Brain microvascular endothelial cell (primary cell): Measurements from ENCODE around the gene GPR146.

ENCODE experiments used
- DNase-seq: peaks from one replicate; pipeline ENCODE4 v3.0.0-alpha.2; 2020
- H3K27ac ChIP-seq: fragments of 250-450 bp; sonication (Bioruptor Pico); 2 replicates; pipeline ENCODE4 v1.5.1; 2020; ENCODE audit warnings: mild to moderate bottlenecking, moderate library complexity
- H3K27me3 ChIP-seq: fragments of 250-450 bp; sonication (Bioruptor Pico); replicated peaks from 2 replicates; pipeline ENCODE4 v1.5.1; 2020; ENCODE audit warnings: mild to moderate bottlenecking
- H3K36me3 ChIP-seq: fragments of 250-450 bp; sonication (Bioruptor Pico); replicated peaks from 2 replicates; pipeline ENCODE4 v1.5.1; 2020; ENCODE audit warnings: mild to moderate bottlenecking
- H3K4me3 ChIP-seq: 2 replicates; pipeline ENCODE4 v1.5.1; 2011; ENCODE audit warnings: low read depth, mild to moderate bottlenecking, control low read depth, low read length, moderate library complexity
- in situ Hi-C: cut with HindIII; loops from 2 replicates; pipeline ENCODE4 v1.10.0; 2017; ENCODE audit warnings: low sequenced_read_pairs, low pct_ligation_motif_present
- TF ChIP-seq, protein P1 (sequence below): IDR thresholded peaks from 2 replicates; pipeline ENCODE4 v1.5.1; 2011; ENCODE audit warnings: low read depth, mild to moderate bottlenecking, moderate library complexity, low read length, control low read depth, inconsistent platforms; ENCODE audit errors: missing control alignments

The GPR146 gene

DNA sequence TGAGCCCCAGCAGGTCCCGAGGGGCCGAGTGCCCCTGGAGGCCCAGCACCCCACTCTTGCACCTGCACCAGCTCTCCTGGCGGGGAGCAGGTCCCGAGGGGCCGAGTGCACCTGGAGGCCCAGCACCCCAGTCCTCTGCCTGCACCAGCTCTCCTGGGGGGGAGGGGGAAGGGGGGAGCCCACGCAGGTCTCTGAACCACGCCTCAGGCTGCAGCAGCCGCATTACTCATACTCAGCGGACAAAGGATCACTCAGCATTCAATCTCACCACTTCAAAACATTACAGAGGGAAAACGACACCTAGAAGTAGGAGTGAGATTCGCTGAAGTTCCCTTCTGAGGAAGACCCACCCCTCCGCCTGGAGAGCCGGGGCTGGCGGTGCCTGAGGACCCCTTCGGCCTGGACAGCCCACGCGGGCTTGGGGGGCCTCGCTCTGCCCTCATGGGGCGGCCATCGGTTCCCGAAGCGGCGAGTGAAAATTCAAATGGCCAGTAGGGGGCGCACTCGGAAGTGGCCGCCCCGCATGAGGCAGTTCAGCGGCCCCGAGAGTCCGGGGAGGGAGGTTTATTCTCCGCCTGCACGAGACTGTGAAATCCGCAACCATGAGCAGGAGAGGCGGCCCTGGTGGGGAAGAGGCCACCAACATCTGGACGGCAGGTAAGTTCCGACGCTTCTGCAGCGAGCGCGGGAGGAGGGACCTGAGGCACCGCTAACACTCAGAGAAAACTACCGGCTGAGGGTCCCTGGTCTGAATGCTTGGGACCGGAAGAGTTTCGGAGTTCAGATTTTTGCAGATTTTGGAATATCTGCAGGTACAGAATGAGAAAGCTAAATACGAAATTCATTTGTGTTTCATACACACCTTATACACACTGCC is 42.5 kb downstream of the GPR146 start:
- Histone ChIP-seq H3K4me3 (peak overlapping the region; percentile 56), H3K27ac (peak overlapping the region; percentile 79), H3K36me3 (no peaks in the 10 kb centered on the region), H3K27me3 (no peaks in the 10 kb centered on the region)
- DNase-seq: peak; percentile 42
- in situ Hi-C loops: no loop called here
- TF ChIP-seq, protein P1, sequence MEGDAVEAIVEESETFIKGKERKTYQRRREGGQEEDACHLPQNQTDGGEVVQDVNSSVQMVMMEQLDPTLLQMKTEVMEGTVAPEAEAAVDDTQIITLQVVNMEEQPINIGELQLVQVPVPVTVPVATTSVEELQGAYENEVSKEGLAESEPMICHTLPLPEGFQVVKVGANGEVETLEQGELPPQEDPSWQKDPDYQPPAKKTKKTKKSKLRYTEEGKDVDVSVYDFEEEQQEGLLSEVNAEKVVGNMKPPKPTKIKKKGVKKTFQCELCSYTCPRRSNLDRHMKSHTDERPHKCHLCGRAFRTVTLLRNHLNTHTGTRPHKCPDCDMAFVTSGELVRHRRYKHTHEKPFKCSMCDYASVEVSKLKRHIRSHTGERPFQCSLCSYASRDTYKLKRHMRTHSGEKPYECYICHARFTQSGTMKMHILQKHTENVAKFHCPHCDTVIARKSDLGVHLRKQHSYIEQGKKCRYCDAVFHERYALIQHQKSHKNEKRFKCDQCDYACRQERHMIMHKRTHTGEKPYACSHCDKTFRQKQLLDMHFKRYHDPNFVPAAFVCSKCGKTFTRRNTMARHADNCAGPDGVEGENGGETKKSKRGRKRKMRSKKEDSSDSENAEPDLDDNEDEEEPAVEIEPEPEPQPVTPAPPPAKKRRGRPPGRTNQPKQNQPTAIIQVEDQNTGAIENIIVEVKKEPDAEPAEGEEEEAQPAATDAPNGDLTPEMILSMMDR: peak; percentile 86

DNA sequence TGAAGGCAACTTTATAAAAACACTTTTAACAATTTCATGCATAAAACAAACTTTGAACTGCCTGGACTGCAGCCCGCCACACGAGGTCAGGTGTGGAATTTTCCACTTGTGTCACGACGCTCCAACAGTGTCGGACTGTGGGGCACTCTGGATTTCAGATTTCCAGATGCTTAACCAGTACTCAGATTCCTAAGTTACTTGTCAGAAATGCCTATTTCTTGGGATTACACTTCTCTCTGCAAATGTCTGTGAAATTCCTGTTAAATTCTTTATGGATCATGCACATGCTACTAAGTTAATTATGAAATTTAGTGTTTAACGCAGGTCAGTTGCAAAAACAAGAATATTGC is 43.1 kb downstream of the GPR146 start:
- H3K27me3 ChIP-seq: no peaks in the 10 kb centered on the region
- peaks cover 2% of the 10 kb centered on the region for H3K36me3 ChIP-seq
- TF ChIP-seq, protein P1: no peak
- DNase-seq: no peak
- H3K27ac ChIP-seq: no peak overlapping the region
- in situ Hi-C loops: no loop called here
- H3K4me3 ChIP-seq: peak overlapping the region; percentile 56

DNA sequence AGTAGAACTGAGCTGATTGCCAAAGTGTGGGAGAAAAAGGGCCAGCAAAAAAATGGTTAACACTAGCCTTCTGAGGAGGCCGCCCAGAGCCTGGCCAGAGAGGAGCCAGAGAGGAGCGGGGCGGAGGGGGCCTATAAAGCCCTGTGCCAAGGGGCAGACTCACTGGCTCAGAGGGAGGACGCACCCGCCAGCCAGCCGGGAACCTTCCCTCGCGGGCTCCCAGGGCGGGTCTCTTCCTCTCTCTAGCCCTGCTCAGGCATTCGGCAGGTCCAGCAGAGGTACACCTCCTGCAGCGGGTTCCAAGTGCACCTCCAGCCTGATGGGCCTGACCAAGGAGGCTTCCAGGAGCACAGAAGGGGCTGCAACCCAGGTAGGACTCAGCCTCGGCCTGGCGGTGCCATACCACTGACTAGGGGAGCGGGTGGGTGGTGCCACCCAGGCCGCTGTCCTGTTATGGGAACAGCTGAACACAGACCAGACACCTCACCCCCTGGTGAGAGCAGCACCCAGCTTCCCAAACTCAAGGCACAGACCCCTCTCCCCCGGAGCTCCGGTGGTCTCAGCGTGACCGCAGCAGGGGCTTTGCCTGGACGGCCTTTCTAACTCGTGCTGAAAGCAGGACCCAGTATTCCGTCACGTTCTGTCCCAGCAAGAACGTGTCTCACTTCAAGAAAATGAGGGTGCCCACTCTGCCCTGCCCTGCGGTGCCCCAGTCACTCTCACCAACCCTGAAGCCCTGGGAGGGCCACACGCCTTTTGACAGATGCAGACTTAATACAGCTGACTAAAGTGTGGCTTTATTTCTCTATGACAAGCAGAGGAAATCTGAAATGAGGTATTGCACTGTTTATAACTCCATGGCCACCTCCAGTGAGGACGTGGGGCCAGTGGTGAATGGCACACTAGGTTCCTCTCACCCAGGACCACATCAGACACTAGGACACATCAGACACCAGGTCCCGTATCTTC is 43.9 kb downstream of the GPR146 start, which contains the start of gene GPER1:
GPER1 (plus strand) TSS at position 162 of the 969 bp plus-strand sequence. CDS start 3,616 bp downstream, outside the sequence.
- peak within 1 kb of the TSS; percentile 79 for H3K27ac ChIP-seq
- TF ChIP-seq, protein P1: no peak
- DNase-seq: no peak
- H3K36me3 ChIP-seq: peaks cover 2% of the 10 kb centered on the region
- in situ Hi-C loops: no loop called here
- H3K4me3 ChIP-seq: peak within 1 kb of the TSS; percentile 56
- no peaks in the 10 kb centered on the region for H3K27me3 ChIP-seq

DNA sequence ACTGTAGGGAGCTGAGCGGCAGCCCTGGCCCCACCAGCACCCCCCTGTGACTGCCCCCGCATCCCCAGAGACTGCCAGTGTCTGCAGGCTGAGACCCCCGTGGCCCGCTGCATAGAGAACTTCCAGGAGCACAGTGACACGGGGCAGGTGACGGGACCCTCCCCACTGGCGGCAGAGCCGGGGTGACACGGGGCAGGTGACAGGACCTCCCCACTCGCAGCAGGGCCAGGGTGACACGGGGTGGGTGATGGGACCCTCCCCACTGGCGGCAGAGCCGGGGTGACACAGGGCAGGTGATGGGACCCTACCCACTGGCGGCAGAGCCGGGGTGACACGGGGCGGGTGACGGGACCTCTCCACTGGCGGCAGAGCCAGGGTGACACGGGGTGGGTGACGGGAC is 45.9 kb downstream of the GPR146 start:
- DNase-seq: no peak
- in situ Hi-C loops: no loop called here

DNA sequence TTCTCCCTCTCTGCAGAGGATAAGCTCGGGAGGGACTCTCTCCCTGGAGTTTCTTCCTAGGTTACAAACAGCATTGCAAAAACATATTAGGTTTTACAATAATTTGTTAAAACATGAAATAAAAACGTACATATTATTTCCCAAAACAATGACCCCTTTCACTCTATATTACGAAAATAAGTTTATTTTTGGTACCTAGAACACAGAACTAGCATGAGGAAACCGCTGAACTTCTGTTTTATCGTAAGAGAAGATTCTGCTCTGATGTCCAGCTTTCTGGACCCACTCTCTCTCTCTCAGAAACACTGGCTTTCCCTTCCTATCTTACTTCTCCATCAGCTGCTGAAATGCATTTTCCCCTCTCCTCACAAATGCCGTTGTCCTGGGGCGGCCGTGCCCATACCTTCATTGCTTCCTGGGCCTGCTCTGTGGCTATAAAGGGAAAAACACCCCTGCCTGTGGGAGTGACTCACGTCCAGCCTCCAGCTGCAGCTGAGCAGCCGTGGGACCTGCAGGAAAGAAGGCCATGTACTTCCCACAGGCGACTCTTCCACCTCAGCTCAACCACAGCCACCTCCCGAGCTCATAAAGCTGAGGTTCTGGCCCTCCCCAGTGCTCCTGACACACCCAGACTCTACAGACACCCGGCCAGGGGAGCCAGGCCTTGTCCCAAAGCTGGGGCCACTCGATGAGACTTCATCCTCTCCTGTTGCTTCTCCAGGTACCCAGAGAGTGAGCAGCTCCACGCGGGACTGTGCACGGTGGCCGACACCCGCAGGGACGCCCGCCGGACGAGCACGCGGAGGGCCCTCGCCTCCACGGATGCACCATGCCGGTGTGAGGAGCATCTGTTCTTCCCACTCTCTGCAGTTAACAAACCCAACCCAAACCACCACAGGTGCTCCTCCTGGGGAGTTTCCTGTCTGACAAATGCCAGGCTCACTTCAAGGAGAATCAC is 46.6 kb downstream of the GPR146 start:
- no peaks in the 10 kb centered on the region for H3K27me3 ChIP-seq
- no peak for DNase-seq
- no peak overlapping the region for H3K27ac ChIP-seq
- TF ChIP-seq, protein P1: no peak
- H3K36me3 ChIP-seq: peaks cover 2% of the 10 kb centered on the region
- in situ Hi-C loops: no loop called here
- no peak overlapping the region for H3K4me3 ChIP-seq

More for the DNA sequence above, 45.9 kb downstream of the GPR146 start:
- Histone ChIP-seq H3K4me3 (no peak overlapping the region), H3K36me3 (peaks cover 2% of the 10 kb centered on the region), H3K27me3 (no peaks in the 10 kb centered on the region), H3K27ac (no peak overlapping the region)
- TF ChIP-seq, protein P1: no peak
